Measurements from ENCODE around the gene HAPLN2.

GRCh38 chr1:156582388-156583017 lies 36.7 kb upstream of the HAPLN2 start:
- TF ChIP-seq CTCF (conservative IDR thresholded peaks at IDR 0.05; ENCODE audit: low read depth, low read length) (no peak), FOS (IDR thresholded peaks at IDR 0.05; ENCODE audit: low read depth, low read length) (no peak), POLR2A (IDR thresholded peaks at IDR 0.05; ENCODE audit: low read depth, low read length) (no peak), MXI1 (IDR thresholded peaks at IDR 0.05; ENCODE audit: borderline replicate concordance, low read depth, low read length) (no peak), RAD21 (IDR thresholded peaks at IDR 0.05; ENCODE audit: low read length) (no peak), CEBPB (IDR thresholded peaks at IDR 0.05; ENCODE audit: low read depth, low read length) (no peak), RFX5 (IDR thresholded peaks at IDR 0.05; ENCODE audit: low read depth, low read length) (no peak), USF2 (IDR thresholded peaks at IDR 0.05; ENCODE audit: low read depth, low read length) (no peak), SMC3 (IDR thresholded peaks at IDR 0.05; ENCODE audit: low read depth, low read length) (no peak), NFE2L2 (IDR thresholded peaks at IDR 0.05; ENCODE audit: low read depth, low read length) (no peak), MAFK (IDR thresholded peaks at IDR 0.05; ENCODE audit: low read depth, low read length) (no peak)

Measured in IMR-90 (cell line).